HG03575 (cell line): ENCODE measurements around the gene SEMA7A.

Experiments
- ATAC-seq: cut with Tn5 transposase; IDR thresholded peaks from one replicate; pipeline ENCODE4 v1.9.1; 2021; ENCODE audit not compliant: unreplicated experiment, insufficient number of reproducible peaks, low FRiP score; ENCODE audit errors: extremely low read depth

Gene SEMA7A

GRCh38 chr15:74420193-74420905, 13.4 kb downstream of the SEMA7A start:
- no peak for ATAC-seq

- ATAC-seq: no peak
Measured at GRCh38 chr15:74419432-74419831, 14.3 kb downstream of the SEMA7A start.

- no peak for ATAC-seq
Measured at GRCh38 chr15:74418575-74419338, 15.0 kb downstream of the SEMA7A start.

GRCh38 chr15:74417670-74418069, 16.1 kb downstream of the SEMA7A start:
- ATAC-seq: no peak

- no peak for ATAC-seq
Measured at GRCh38 chr15:74417225-74417624, 16.5 kb downstream of the SEMA7A start.

GRCh38 chr15:74415966-74416916, 17.5 kb downstream of the SEMA7A start:
- no peak for ATAC-seq

GRCh38 chr15:74414603-74415338, 19.0 kb downstream of the SEMA7A start:
- no peak for ATAC-seq

- no peak for ATAC-seq
Measured at GRCh38 chr15:74414081-74414580, 19.6 kb downstream of the SEMA7A start.

GRCh38 chr15:74413350-74414080, 20.2 kb downstream of the SEMA7A start:
- no peak for ATAC-seq

GRCh38 chr15:74412159-74412558, 21.6 kb downstream of the SEMA7A start:
- no peak for ATAC-seq

GRCh38 chr15:74411686-74412085, 22.1 kb downstream of the SEMA7A start:
- ATAC-seq: no peak

- no peak for ATAC-seq
Measured at GRCh38 chr15:74410502-74410901, 23.3 kb downstream of the SEMA7A start.

- ATAC-seq: no peak
Measured at GRCh38 chr15:74409225-74409624, 24.5 kb downstream of the SEMA7A start.

GRCh38 chr15:74408815-74409214, 24.9 kb downstream of the SEMA7A start:
- no peak for ATAC-seq

GRCh38 chr15:74408385-74408784, 25.4 kb downstream of the SEMA7A start:
- ATAC-seq: no peak

- no peak for ATAC-seq
Measured at GRCh38 chr15:74406992-74407705, 26.6 kb downstream of the SEMA7A start.

GRCh38 chr15:74406517-74406916, 27.2 kb downstream of the SEMA7A start:
- no peak for ATAC-seq
